Muscle of back (tissue), 11 donors: ENCODE data around the gene MYO1B. TPM values are rescaled to one million over a fixed set of nuclear protein-coding genes. Genes with fewer than 3 reads are reported as not detected.

Experiments used
- DNase-seq, 3 donors: peaks; one replicate each; pipeline versions ENCODE4 v3.0.0 to v3.0.0-alpha.2; 2013
- polyA plus RNA-seq, 10 donors: library from polyadenylated mRNA; unstranded; fragments of 120-200 nt; gene quantifications; one replicate each; pipeline ENCODE4 v1.2.1, GENCODE V29; 2013; ENCODE audit not compliant: insufficient read length in 10 of 10

The MYO1B gene
- polyA plus RNA-seq, 10 donors, result 60.1 to 111 (median 85.2) TPM

DNA sequence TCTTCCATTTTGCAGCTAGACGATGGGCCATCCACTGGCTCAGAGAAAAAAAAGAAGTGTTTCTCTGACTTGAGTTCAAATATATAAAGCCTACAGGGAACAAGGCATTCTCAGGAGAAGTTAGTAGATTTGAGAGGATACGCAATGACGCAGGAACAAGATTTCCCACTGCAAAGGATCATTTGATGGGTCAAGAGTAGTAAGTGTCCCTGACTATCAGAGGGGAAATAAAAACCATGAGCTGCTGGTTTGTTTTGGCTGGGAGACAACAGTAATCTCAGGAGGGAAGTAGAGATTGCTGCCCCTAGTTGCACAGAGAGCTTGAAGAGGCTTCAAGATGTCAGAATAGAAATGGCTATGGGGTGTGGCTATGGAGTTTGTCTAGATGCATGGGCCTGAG lies 22.3 kb upstream of the MYO1B start:
- peak in 1 of 3 donors; percentile 36 for DNase-seq

DNA sequence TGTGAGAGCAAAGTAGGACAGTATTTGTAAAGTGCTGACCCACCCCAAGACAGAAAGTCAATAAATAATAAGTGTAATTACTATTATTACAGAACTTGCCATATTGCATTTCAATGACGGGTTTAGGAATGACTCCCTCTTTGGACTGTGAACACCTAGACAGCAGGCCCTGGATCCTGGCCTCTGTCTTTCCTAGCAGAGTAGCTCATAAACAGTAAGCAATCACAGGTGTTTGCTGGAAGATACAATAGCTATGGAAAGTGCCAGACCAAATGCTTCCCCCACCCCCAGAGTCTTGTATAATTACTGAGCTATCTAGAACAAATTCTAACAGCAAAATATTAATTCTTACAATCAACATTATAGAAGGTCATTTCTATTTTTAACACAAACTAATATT lies 20.1 kb upstream of the MYO1B start:
- DNase-seq, result no peak

DNA sequence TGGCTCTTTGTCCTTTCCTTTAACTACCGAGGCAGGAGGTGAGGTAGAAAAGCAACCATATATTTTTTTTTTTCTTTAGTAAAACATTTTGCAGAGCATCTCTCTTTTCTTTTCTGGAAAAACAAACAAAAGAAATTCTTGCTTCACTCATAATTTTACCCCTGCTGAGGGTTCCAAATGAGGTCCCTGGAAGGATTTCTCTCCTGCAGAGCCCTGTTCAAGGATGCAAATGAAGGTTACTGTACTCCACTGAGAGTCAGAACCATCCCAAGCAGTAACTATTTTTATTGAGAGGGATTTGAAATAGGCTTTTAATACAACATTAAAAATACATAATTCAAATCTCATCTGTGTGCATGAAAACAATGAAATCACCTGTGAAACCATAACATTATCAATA lies 19.5 kb upstream of the MYO1B start:
- no peak for DNase-seq

DNA sequence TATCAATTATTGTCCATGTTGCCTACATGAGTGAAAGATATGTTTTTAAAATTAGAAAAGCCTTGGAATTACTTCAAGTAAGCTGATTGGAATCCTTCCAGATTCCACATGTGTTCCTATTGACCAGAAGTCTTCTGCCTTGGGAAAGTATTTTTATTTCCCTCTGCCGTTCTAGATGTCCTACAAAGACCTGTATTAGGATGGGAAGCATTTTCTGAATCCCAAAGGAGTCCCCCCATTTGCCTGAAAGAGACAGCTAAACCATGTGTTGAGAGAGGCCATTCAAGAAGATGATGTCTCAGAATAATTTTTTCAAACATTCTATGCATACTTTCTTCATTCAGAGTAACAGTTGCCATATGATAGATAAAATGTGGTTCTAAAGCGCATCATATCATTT lies 19.0 kb upstream of the MYO1B start:
- DNase-seq, result peak in 1 of 3 donors; percentile 69

DNA sequence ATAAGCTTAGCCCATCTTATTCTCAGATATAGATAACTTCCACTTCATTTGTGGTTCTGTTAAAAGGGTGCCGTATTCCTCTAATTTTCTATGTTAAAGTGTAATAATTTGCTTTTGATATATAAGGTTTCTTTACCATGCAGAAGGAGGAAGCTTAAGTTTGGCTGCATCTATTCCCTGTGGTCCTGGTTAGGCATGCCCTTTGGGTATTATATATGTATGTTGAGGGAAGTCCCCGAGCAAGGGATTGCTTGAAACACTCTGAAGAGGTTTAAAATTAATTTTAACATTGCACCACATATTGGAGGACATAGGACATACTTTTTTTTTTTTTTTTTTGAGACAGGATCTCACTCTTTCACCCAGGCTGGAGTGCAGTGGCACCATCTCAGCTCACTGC lies 16.9 kb upstream of the MYO1B start:
- DNase-seq, result no peak

DNA sequence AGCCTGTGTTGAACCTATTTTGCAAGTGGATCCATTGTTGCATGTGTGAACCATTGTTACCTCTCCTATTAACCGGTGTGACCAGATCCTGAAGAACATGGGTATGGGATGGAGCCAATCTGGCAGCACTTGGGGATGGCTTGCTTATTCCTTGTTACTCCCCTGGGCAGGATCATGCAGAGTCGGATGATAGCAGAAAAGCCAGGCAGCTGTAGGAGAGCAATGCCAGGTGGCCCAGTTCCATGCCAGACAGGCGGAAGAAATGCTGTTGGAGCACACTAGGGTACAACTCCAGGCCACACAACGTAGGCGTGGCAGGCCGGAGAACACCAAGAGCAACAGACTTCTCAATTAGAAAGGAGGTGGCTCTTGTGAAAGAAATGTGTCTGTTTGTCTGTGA lies 16.3 kb upstream of the MYO1B start:
- peak in 2 of 3 donors; percentile 46 to 69 for DNase-seq

DNA sequence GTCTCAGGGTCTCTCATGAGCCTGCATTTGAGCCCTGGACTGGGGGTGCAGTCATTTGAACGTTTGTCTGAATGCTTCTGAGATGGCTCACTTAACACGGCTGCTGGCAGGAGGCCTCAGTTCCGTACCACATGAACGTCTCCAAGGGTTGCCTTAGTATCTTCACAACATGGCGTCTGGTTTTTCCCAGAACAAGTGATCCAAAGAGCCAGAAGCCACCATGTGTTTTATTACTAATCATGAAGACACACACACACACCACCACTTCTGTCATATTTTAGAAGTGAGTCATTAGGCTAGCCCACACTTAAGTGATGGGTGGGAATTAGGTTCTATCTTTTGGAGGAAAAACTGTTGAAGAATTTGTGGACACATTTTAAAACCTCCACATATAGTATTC lies 15.0 kb upstream of the MYO1B start:
- DNase-seq, result peak in 1 of 3 donors; percentile 90

DNA sequence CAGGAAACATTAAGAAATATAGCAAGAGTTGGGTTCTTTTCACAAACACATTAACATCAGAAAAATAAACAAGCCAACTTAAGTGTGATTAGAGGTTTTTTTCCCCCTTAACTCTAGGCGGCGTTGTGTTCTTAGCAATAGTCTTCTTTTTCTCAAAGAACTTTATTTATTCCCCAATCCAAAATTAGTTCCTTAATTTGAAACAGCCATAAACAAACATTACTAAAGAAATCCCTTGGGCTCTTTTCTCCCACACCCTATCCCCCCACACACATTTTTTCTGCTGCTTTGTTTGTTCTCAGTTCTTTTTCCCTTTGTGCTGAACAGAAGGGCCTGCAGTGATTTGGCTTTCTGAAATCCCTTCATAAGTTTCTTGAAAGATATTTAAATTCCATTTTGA lies 13.2 kb upstream of the MYO1B start:
- peak in 1 of 3 donors; percentile 66 for DNase-seq

DNA sequence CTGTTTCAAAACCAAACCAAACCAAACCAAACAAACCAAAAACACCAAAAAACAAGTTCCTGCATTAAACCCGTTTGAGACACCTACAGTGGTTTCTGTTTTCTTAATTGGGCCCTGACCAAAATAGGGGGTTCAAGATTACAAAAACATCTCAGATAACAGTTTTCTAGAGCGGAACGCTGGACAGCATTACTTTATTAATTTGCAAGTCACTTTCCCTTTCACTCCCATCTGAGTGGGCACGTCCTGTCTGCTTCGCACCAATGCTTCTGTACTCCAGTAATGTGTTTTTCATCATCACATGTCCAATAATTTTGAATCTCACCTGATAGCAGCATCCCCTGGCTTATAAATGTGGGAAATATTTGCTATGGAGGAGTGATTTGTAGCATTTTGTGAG lies 11.7 kb upstream of the MYO1B start:
- DNase-seq, result no peak

DNA sequence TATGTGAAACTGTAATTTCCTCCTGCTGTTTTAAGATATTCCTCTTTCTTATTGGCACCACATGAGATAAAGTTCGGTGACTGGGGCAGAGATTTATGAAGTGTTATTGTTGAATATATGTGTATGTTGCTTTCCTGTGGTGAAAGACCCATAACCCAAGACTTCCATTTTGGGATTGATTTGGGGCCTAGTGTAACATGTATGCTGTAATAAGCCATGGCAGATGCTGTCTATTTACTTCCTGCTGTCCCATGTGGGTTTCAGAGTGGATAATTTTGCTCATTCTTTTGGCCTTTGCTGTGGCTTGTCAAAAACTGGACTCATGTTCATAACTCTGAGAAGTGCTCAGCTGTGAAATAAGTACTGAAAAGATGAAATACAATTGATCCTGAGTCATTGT lies 10.8 kb upstream of the MYO1B start:
- DNase-seq, result peak; percentile 80 to 93 (median 84)

DNA sequence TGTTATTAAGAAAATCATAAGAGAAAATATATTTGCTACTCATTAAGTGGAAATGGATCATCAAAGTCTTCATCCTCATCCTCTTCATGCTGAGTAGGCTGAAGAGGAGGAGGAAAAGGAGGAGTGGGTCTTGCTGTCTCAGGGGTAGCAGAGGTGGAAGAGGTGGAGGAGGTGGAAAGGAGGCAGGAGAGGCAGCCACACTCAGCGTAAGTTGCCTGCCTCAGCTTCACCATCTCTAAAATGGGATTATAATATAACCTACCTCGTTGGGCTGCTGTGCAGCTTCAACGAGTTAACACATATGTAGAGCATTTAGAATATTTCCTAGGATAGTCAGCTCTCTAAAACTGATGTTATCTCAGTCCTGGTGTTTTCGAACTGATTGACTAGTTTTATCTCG lies 4.3 kb upstream of the MYO1B start:
- DNase-seq, result no peak

DNA sequence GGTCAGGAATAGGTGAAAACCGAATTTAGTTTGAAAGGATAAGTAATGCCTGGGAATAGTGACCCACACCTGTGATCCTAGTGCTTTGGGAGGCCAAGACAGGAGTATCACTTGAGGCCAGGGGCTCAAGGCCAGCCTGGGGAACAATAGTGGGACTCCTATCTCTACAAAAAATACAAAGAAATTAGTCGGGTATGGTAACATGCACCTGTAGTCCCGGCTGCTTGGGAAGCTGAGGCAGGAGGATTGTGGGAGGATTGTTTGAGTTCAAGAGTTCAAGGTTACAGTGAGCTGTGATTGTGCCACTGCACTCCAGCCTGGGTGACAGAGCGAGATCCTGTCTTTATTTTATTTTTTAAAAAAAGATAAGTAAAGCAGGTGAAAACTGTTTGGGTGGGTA lies 3.8 kb upstream of the MYO1B start:
- no peak for DNase-seq

DNA sequence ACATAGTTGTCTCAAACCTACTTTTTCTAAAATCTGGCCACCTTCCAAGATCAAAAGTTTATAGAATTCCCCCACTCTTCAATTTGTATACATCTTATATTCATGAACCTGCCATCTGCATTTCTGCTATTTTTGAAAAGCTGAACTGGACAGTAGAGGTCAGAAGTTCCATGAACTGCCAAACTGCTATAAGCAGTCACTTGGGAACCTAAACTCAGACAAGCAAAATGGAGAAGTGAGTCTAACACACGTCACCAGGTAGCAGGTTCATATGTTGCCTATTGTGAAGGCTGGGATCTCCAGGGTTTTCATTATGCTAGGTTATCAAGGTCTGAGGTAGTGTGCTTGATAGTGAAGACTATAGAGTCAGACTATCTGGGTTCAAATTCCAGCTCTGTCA lies 2.0 kb upstream of the MYO1B start:
- DNase-seq, result no peak

DNA sequence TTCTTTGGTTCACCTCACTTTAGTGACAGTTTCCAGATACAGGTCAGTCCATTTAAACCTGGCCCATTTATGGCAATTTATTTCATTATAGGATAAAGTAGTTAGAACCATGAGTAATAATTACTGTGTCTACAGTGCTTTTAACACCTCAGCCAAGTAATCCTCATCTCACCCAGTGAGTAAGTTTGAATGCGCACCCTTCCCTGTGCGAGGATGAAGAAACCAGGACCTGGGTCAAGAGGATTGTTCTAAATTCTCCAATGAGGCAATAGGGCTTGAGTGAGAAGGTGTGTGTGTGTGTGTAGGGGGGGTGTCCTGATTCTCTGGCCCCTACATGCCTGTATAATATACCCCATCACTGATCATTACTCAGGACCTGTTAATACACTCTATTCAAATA lies 854 bp upstream of the MYO1B start:
- DNase-seq, result no peak

DNA sequence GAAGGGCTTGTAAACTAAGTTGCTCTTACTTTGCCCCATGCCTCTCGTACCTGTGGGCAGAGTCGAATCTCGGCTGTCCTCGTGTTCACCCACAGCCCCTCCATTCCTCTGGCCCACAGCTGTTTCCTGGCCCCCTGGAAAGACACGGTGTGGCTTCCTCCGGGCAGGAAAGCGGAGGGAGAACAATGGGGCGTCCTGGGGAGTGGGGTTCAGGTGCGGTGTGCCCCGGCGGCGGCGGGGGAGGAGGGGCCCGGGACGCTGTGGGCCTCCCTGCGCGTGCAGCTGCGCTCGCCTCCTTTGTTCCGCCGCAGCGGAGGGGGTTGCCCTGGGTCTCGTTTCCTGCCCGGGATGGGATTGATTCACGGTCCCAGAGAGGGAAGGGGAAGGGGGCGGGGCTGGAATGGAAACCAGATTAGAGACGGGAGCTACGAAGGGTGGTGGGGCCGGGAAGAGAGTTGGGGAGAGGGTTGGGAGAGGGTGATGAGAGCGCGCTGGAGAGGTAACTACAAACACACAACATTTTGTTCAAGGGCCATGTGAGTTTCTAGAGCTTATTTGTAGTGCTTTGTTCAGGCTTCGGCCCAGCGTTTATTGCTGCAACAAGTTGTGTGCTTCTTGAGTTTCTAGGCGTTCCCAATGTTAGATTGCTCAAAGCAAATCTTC lies 796 bp downstream of the MYO1B start:
- peak in 2 of 3 donors; percentile 74 to 90 for DNase-seq

DNA sequence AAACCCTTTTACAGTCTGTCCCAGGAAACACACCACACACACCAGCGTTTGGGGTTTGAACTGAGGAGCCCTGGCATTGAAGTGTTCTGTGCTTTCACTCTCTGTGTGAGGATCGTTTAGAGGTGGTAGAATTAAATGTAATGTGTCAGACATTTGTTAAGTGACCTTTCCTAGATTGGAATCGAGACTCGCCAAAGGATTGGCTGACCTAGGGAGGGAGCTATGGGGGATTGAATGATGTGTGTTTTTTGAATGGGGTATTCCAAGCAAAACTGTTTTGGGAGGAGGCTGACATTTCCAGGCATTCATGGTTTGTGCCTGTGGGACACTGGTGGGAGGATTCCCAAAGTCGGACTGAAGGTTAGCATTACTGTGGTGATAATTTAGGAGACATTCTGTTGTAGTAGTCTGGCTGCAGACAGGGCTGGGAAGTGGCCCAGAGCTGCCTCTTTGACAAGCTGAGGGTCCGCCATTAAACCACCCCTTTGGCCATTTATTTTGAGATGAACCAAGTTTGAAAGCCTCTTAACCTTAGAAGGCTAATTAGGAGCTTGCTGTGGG lies 1.7 kb downstream of the MYO1B start:
- DNase-seq, result peak in 1 of 3 donors; percentile 70

DNA sequence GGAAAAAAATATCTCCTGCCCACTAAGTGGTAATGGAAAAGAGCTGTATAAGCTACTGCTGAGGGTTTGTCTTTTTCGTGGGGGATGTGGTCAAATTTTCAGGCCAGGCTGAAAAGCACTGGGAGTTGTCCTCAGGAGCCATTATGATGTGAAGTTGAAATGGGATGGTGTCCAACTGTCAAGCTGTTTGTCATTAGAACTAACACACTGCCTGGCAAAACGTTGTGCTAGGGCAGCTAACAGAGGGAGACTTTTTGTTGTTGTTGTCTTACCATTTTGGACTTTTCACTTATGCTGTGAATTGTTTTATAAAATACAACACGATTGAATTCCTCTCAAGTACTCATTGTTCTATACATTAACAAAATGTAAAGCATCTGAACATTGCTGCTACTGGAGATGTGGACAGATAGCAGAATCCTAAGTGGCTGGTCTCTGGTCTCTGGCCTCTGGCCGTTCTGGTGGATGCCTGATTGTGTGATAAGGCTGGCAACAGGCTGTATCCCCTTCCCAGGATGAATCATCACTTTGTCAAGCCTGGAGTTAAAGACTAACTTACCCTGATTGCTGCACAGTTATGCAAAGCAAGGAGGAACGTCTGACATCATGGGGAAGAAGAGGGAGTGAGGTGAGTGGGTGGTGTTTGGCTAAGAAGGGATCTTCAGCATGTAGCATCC lies 2.3 kb downstream of the MYO1B start:
- peak in 2 of 3 donors; percentile 69 to 81 for DNase-seq

DNA sequence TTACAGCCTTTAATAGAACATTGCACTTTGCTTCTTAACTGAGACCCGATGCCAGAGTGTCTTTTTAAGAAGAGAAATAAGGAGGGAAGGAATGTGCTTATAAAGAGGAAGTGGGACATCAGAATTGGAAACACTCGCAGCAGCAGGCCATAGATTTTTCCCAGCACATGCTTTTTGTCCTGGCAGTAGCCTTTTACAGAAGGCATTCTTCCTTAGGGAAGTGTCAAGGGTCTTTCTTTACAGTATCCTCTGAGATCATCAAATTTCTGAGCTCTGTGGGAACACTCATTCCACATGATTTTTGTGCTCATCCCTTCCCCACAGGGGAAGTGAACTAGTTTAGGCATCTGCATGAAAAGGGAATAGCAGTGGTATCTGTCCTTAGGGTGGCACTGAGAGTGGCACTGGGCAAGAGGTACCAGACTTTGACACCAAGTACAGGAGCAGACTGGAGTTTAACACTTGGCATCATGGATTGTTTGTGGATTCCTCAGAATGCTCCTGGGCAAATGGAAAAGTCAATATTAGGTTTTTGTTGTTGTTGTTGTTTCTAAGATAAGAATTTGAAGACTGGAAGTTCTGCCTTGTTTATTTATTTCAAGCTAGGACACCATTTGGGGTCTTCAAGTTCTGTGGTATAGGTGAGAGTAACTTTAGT lies 4.1 kb downstream of the MYO1B start:
- DNase-seq, result peak in 1 of 3 donors; percentile 39

DNA sequence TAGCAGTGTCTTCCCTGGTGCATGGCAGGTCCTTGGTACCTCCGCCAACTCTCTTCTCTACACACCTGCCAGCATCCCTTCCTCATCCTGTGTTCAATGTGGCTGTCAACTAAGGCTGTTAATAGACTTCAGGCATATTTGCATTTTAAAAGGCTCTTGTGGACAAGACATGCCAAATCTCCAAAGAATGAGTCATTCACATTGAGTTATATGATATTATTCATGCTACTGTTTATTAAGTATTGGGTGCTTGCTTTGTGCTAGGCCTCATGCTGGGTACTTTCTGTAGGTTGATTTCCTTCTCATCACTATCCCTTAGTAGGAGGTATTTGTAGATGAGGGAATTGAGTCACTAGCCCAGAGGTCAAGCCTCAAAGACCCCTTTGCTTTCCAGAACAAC lies 5.2 kb downstream of the MYO1B start:
- no peak for DNase-seq

DNA sequence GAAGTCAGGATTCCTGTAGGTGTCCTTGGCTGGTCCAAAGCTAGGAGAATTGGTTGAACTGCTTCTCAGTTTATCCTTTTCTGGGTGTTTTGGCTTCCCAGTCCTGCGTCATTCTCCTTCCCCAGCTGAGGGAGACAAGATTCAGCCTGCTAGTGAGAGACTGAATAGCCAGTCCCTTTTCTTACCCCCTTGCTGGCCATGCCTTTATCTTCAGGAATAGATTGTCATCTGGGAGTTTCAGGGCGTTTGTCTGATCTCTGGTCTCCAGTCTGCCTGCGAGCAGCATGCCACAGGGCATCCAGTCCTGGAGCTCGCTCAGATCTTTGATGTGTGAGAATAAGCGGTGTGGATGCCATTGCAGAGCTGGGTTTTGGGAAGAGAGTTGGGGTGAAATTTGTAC lies 5.8 kb downstream of the MYO1B start:
- DNase-seq, result no peak

DNA sequence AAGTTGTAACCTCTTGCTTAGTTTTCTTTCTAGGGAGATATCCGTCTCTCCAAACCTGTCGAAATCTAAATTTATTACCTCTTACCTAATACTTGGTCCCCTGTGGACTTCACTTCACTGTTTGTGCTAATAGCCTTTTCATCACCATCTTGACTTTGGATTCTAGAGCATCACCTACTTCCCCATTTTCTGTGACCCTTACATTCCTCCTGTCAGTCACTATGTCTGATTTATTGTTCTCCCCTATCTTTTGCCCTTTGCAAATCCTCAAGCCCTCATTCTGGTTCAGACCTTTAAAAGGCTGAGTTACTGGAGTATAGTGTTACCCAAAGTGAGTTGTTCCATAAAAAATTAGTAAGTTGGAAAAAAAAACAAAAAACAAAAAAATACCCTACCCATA lies 7.5 kb downstream of the MYO1B start:
- DNase-seq, result no peak

DNA sequence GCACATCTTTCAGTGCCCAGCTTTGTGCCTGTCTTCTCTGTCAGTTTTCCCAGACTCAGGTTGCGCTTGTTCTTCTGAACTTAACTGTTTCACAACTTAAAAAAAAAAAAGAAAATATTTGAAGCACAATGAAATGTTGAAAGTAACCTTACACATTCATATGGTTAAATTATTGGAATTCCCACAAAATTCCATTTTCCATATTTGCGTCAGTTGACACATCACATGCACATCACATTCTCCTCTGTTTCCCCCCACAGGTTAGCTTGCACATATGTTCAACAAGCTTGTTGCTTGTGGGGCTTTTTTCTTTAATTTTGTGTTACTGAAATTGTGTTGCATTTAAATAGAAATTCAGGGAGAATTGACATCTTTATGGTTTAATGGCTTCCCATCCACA lies 8.3 kb downstream of the MYO1B start:
- no peak for DNase-seq

DNA sequence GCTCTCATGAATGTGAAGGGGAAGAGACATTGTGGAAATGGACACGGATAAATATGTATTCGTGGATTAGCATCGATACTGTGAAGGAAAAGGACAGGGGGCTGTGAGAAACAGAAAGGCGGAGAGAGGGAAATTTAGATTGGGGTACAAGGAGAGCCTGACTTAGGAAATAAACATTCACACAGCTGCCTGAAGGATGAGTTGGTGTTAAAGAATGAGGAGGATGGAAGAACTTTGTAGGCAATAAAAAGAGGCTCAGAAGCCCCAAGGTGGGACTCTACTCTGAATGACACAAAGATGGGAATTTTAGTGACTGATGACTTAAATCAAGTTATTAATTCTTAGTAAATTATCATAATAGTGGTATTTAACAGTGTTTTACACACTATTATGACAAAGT lies 10.1 kb downstream of the MYO1B start:
- DNase-seq, result no peak
